Activated T-helper 1 cell treated with Interleukin-2 at 50 U/mL for 16 hours (primary cell): ENCODE data around the gene SUPT3H.

Experiments
- DNase-seq: peaks from one replicate; pipeline ENCODE4 v3.0.0-alpha.2; 2020; ENCODE audit warnings: low read depth

SUPT3H gene

DNA sequence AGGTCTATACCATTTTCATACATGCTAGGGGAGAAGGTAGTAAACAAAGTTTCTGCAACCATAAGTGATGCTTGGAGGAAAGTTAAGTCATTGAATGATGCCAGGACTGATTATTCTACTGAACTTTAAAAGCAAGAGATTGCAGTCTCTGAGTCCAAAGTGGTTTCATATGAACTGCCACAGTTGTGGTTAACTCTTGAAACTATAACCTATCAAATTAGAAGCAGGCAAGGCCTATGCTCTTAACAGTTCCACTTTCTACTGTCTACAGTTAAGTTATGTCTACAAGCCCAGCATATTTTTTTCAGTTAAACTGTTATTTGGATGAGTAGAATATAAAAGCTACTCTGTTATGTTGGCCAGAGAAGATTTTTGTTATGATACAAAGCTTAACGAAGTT lies 376.1 kb downstream of the SUPT3H start:
- no peak for DNase-seq

DNA sequence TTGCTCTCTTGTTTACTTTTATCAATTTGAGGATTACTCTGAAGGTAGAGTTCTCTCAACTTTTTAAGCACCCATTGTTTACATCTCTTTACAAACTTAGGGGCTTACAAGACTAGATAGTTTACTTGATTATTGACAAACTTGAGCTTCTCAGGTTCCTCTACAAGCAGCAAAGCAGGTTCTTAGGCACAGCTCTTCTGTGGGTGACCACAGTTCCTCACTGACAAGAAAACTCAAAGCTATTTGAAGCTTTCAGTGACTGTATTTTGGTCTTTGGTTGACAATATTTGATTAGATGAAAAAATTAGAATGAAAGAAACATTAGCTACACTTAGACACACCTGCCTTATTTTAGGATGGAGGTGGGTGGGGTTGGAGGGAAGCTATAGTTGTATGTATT lies 376.9 kb downstream of the SUPT3H start:
- DNase-seq = no peak

DNA sequence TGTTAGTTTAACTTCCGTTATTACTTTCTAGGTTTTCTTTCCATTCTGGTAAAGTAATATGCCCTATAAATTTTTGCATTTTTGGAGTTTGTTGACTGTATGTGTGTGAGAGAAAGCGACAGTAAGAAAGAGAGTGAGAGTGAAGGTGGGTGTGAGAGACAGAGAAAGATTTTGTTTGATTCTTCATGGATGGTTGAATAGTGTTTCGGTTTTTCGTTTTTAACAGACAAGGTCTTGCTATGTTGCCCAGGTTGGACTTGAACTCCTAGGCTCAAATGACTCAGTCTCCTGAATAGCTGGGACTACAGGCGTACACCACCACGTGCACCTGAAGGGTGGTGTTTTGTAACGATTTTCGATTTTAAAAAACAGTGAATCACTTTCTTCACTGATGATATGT lies 378.7 kb downstream of the SUPT3H start:
- DNase-seq = no peak

DNA sequence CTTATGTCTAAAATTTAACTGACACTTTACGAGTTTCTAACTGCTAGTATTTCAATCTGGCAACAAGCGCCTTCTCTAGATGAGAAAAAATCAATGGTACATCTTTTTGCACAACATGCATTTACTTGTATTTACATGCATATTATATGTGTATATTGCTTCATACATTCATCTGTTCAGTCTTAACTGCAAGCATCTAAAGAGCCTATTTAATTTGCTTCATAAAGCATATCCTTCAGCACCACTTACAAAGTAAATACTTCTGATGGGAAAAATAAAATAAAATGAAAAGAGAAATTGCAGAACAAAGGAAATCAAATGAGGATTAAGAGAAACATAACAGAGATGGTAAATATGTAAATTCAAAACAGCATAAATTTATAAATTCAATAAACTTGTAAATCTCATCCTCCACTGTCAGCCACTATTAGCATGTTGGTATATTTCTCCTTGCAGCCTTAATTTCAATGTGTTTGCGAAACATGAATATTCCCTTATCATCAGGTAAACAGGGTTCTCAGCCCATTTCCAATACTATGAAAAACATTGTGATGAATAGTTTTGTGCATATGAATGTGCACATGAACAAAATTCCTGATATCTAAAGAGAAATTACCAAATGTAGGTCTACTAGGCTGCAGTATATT lies 382.1 kb downstream of the SUPT3H start:
- DNase-seq = no peak

- no peak for DNase-seq
These were observed 388.3 kb downstream of the SUPT3H start for GRCh38 chr6:44989391-44989790.

DNA sequence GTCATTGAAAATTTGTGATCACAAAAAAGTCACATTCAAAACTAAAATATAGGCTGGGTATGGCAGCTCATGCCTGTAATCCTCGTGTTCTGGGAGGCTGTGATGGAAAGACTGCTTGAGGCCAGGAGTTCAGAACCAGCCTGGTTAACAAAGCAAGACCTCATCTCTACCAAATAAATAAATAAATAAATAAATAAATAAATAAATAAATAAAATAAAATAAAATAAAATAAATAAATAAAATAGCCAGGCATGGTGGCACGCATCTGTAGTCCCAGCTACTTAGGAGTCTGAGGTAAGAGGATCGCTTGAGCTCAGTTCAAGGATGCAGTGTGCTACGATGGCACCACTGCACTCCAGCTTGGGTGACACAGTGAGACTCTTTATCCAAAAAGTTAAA lies 392.7 kb downstream of the SUPT3H start:
- no peak for DNase-seq

DNA sequence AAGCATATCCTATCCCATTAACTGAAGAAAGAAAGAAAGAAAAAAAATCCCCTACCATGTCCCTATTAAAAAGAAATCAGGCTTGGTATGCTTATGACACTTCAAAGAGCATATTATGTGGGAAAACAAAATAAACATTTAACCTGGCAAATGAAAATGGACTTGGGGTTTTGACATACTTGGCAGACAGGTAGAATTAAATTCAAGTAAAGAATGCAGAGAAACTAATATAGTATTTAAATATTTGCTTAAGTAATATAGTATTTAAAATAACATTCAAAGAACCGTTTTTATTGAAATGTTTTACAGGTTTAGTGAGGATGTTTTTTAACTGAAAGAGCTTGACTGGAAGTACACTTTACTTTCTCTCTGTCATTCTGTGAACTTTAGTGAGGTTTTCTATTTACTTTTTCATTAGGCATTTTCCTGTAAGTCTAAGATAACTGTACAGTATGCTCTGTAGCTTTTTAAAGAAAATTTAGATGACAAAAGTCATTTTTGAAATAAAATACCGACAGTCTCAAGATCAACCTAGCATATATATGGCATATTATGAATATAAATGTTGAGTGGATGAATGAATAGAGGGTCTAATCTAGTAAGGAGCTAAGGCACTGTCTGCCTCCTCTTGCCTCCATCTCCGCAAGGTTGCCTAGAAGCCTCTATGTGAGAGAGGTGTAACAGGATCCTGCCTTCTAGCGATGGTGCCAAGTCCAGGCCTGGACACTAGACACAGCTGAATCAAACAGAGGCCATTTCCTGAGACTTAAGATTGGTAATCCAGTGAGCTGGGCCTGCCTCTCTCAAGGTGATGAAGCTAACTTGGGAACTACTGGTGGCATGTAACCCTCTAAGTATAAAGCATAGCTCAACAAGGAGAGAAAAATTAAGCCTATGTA lies 394.0 kb downstream of the SUPT3H start:
- no peak for DNase-seq

DNA sequence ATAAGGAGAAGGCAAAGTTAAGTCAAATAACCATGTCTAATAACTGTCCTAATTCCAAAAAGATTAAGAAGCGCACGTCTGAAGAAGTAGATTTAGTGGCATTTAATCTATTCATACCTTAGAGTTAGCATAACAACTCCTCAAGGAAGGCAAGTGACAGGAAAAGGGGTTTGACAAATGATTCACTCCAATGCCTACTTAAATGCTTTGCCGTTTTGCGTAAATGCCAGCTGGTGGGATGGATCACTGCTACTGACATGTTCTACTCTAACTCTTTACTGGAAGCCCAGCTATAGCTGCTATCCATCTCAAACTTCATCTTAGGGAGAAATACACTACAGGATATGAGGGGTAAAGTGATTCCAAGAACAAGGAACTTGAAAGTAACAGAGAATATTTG lies 396.9 kb downstream of the SUPT3H start:
- no peak for DNase-seq

GRCh38 chr6:44976677-44977641 lies 400.8 kb downstream of the SUPT3H start:
- no peak for DNase-seq

DNA sequence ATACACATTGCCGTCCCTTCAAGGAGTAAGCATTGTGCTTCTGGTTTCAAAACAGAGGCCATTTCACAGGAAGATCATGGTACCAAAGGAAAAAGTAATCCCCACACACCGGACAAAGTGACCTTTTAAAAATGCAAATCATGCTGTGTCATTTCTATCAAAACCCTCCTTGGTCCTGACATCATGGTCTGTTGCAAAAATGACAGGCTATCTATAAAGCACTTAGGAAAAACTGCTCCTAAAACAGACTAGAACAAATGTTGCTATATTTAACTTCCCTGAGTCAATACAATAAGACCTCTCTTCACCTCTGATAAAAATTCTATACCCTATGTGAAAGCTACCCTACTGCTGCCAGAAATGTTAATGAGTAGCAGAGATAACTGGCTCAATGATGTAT lies 403.2 kb downstream of the SUPT3H start:
- no peak for DNase-seq

- DNase-seq = no peak
These were observed 405.0 kb downstream of the SUPT3H start for GRCh38 chr6:44972709-44973108.

- DNase-seq = no peak
These were observed 408.1 kb downstream of the SUPT3H start for GRCh38 chr6:44969446-44970185.

GRCh38 chr6:44967481-44967880 lies 410.3 kb downstream of the SUPT3H start:
- no peak for DNase-seq

DNA sequence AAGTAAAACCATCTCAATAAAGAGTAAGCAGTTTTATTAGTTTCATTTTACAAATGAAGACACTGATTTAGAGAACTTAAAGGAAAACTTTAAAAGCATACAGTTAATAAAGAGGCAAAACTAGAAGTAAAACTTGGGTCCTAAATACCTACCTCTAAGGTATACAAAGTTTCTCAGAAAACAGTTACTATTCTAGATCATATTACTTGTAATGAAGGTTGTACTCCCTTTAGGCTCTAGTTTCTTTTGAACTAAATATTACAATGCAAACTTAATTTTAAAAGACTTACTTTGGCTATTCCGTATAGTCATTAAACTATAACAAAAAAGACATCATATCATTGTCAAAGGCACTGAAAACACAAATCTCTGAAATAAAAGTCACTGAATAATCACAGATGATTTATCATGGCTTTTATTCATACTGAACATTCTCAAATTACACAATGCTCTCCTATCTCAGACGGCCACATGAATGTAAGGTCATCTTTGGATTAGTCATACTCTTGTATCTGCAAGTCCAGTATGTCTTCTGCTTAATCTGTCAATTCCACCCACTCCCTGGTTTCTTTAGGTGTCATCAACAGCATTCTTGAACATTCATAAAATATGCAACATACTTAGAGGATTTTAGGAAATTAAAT lies 411.2 kb downstream of the SUPT3H start:
- DNase-seq = no peak

DNA sequence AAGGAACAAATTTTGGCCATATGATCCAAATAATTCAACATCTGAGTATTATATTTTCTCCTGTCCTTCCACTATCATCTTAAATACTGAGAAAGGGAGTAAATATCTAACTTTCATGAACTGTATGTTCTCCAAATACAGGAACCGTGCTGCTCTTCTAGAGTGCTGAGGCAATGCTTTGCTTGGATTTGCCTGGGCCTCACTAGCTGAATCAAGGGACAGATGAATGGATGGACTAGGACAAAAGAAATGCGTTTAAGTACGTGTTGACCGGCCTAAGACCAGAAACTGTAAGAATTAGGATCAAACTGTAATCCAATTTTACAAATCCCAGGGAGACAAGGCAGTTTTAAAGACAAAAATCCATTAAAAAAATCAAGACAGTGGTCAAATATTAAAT lies 412.0 kb downstream of the SUPT3H start:
- no peak for DNase-seq

- DNase-seq = no peak
These were observed 416.8 kb downstream of the SUPT3H start for GRCh38 chr6:44960898-44961297.

DNA sequence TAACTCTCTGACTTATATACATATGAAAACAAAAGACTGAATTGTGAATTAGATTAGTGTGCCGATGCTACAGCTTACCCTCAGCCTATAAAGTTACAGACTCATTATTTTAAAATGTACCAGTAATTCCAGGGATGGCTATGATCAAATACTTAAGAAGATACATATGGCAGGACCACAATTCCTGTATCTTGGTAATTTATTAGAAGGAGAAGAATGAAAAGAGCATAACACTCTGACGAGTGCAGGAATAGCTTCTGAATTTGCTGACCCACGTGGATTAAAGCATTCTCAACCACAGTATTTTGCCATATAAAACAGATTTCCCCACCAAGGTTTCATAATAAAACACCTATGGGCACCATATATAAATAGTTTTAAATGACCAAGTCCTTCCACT lies 418.1 kb downstream of the SUPT3H start:
- DNase-seq = no peak

- DNase-seq = no peak
These were observed 420.6 kb downstream of the SUPT3H start for GRCh38 chr6:44957156-44957555.

- DNase-seq = no peak
These were observed 421.3 kb downstream of the SUPT3H start for GRCh38 chr6:44956396-44956795.

GRCh38 chr6:44955145-44955544 lies 422.6 kb downstream of the SUPT3H start:
- no peak for DNase-seq

- DNase-seq = no peak
These were observed 423.5 kb downstream of the SUPT3H start for GRCh38 chr6:44954281-44954680.
